H9 (cell line): ENCODE results near the gene PLEKHA7. TPM values are rescaled to one million over a fixed set of nuclear protein-coding genes. Genes with fewer than 3 reads are reported as not detected.

Experiments used
- DNase-seq: peaks from one replicate; pipeline ENCODE4 v3.0.0-alpha.2; 2017
- H2AFZ ChIP-seq: one replicate; pipeline ENCODE4 v1.6.1; 2013; ENCODE audit warnings: mild to moderate bottlenecking, low read length, control low read depth, moderate library complexity
- H2AK5ac ChIP-seq: 2 replicates; pipeline ENCODE4 v1.6.1; 2013; ENCODE audit warnings: low read length, control low read depth, mixed read lengths; ENCODE audit not compliant: insufficient read length
- H2BK120ac ChIP-seq: one replicate; pipeline ENCODE4 v1.6.1; 2013; ENCODE audit warnings: low read depth, mild to moderate bottlenecking, low read length, control low read depth, inconsistent platforms; ENCODE audit not compliant: poor library complexity, severe bottlenecking
- H2BK12ac ChIP-seq: 2 replicates; pipeline ENCODE4 v1.6.1; 2013; ENCODE audit warnings: low read length, control low read depth, mixed read lengths, low read depth; ENCODE audit not compliant: insufficient read length
- H2BK15ac ChIP-seq: 2 replicates; pipeline ENCODE4 v1.6.1; 2013; ENCODE audit warnings: low read depth, low read length, control low read depth
- H2BK20ac ChIP-seq: one replicate; pipeline ENCODE4 v1.6.1; 2013; ENCODE audit warnings: low read depth, mild to moderate bottlenecking, low read length, control low read depth, inconsistent platforms; ENCODE audit not compliant: poor library complexity, severe bottlenecking
- H2BK5ac ChIP-seq: 2 replicates; pipeline ENCODE4 v1.6.1; 2013; ENCODE audit warnings: low read length, control low read depth, mixed read lengths; ENCODE audit not compliant: insufficient read length
- H3K14ac ChIP-seq: 2 replicates; pipeline ENCODE4 v1.6.1; 2013; ENCODE audit warnings: low read length, control low read depth; ENCODE audit not compliant: insufficient read depth
- H3K18ac ChIP-seq: 2 replicates; pipeline ENCODE4 v1.6.1; 2013; ENCODE audit warnings: low read depth, mild to moderate bottlenecking, mixed read lengths, low read length, control low read depth; ENCODE audit not compliant: insufficient read length
- H3K23ac ChIP-seq: 2 replicates; pipeline ENCODE4 v1.6.1; 2013; ENCODE audit warnings: low read length, control low read depth, mixed read lengths, low read depth; ENCODE audit not compliant: insufficient read length
- H3K23me2 ChIP-seq: 2 replicates; pipeline ENCODE4 v1.6.1; 2013; ENCODE audit warnings: low read depth, mild to moderate bottlenecking, mixed read lengths, low read length, control low read depth; ENCODE audit not compliant: insufficient read length, poor library complexity, severe bottlenecking
- H3K27ac ChIP-seq: 2 replicates; pipeline ENCODE4 v1.5.1; 2013; ENCODE audit warnings: low read length, control low read depth, mixed read lengths, low read depth; ENCODE audit not compliant: insufficient read length
- H3K27me3 ChIP-seq: 2 replicates; pipeline ENCODE4 v1.6.1; 2013; ENCODE audit warnings: low read length, control low read depth, inconsistent platforms; ENCODE audit not compliant: insufficient read depth
- H3K4ac ChIP-seq: 2 replicates; pipeline ENCODE4 v1.6.1; 2013; ENCODE audit warnings: low read depth, mild to moderate bottlenecking, control low read depth, inconsistent platforms, low read length, moderate library complexity
- H3K4me1 ChIP-seq: 2 replicates; pipeline ENCODE4 v1.6.1; 2013; ENCODE audit warnings: low read length, control low read depth, inconsistent platforms; ENCODE audit not compliant: insufficient read depth
- H3K4me2 ChIP-seq: 2 replicates; pipeline ENCODE4 v1.6.1; 2013; ENCODE audit warnings: low read length, control low read depth, mixed read lengths; ENCODE audit not compliant: insufficient read length, insufficient read depth
- H3K56ac ChIP-seq: 2 replicates; pipeline ENCODE4 v1.6.1; 2013; ENCODE audit warnings: low read depth, mild to moderate bottlenecking, mixed read lengths, low read length, control low read depth; ENCODE audit not compliant: insufficient read length
- H3K79me1 ChIP-seq: 2 replicates; pipeline ENCODE4 v1.6.1; 2013; ENCODE audit warnings: low read depth, mild to moderate bottlenecking, moderate library complexity, low read length, control low read depth, inconsistent platforms; ENCODE audit not compliant: insufficient read depth, poor library complexity, severe bottlenecking
- H3K79me2 ChIP-seq: 2 replicates; pipeline ENCODE4 v1.6.1; 2013; ENCODE audit warnings: low read length, control low read depth, inconsistent platforms; ENCODE audit not compliant: insufficient read depth
- H3K9ac ChIP-seq: 2 replicates; pipeline ENCODE4 v1.6.1; 2013; ENCODE audit warnings: low read length, control low read depth, mixed read lengths; ENCODE audit not compliant: insufficient read length; ENCODE audit errors: extremely low read depth
- H3K9me3 ChIP-seq: one replicate; pipeline ENCODE4 v1.6.1; 2013; ENCODE audit warnings: low read depth, low read length, inconsistent platforms; ENCODE audit not compliant: control insufficient read depth
- H3T11ph ChIP-seq: one replicate; pipeline ENCODE4 v1.6.1; 2013; ENCODE audit warnings: mild to moderate bottlenecking, low read length, control low read depth, inconsistent platforms
- H4K20me1 ChIP-seq: one replicate; pipeline ENCODE4 v1.6.1; 2013; ENCODE audit not compliant: control insufficient read depth, insufficient read length, insufficient read depth
- H4K5ac ChIP-seq: 2 replicates; pipeline ENCODE4 v1.6.1; 2013; ENCODE audit warnings: low read depth, mild to moderate bottlenecking, mixed read lengths, low read length, control low read depth; ENCODE audit not compliant: insufficient read length
- H4K8ac ChIP-seq: replicated peaks from 2 replicates; pipeline ENCODE4 v1.6.1; 2013; ENCODE audit warnings: low read length, control low read depth, mixed read lengths, low read depth; ENCODE audit not compliant: insufficient read length
- H4K91ac ChIP-seq: 2 replicates; pipeline ENCODE4 v1.6.1; 2013; ENCODE audit warnings: low read depth, mild to moderate bottlenecking, moderate library complexity, mixed read lengths, low read length, control low read depth; ENCODE audit not compliant: insufficient read length
- H3K27ac Mint-ChIP-seq, 3 experiments: 2 replicates in 2 of 3; 3 replicates in 1 of 3; pipeline ENCODE4 v1.8.0; 2020 to 2021; ENCODE audit warnings: mixed read lengths in 3 of 3, mild to moderate bottlenecking in 1 of 3, moderate library complexity in 1 of 3
- H3K27me3 Mint-ChIP-seq: 2 replicates; pipeline ENCODE4 v1.8.0; 2021; ENCODE audit warnings: low read depth, mild to moderate bottlenecking, moderate library complexity, mixed read lengths
- H3K36me3 Mint-ChIP-seq, 3 experiments: 2 replicates in 2 of 3; 3 replicates in 1 of 3; pipeline ENCODE4 v1.8.0; 2020 to 2021; ENCODE audit warnings: low read depth in 3 of 3, mixed read lengths in 3 of 3; ENCODE audit not compliant: insufficient read depth in 1 of 3
- H3K4me1 Mint-ChIP-seq, 2 experiments: 2 replicates each; pipeline ENCODE4 v1.8.0; 2020; ENCODE audit warnings: mixed read lengths in 2 of 2
- H3K4me3 Mint-ChIP-seq, 2 experiments: 2 replicates in 1 of 2; 3 replicates in 1 of 2; pipeline ENCODE4 v1.8.0; 2020 to 2021; ENCODE audit warnings: mild to moderate bottlenecking in 2 of 2, mixed read lengths in 2 of 2, moderate library complexity in 1 of 2
- H3K9me3 Mint-ChIP-seq, 2 experiments: 2 replicates in 1 of 2; 3 replicates in 1 of 2; pipeline ENCODE4 v1.8.0; 2020; ENCODE audit warnings: mild to moderate bottlenecking in 2 of 2, mixed read lengths in 2 of 2, moderate library complexity in 1 of 2
- WGBS: extraction: QIAGEN DNeasy Blood & Tissue Kit; methylation state at CpG from one replicate; pipeline ENCODE4 v1.1.7; 2013; ENCODE audit warnings: missing lambda C conversion rate, low lambda C conversion rate, mixed read lengths; ENCODE audit not compliant: insufficient read length; ENCODE audit errors: extremely low coverage; 5-methylcytosine and 5-hydroxymethylcytosine counted together
- total RNA-seq: library from RNA; stranded (reverse); gene quantifications from 2 replicates; pipeline ENCODE4 v1.2.1, GENCODE V29; 2021
- TF ChIP-seq, protein P1 (sequence below): fragments of 200-600 bp; sonication (generic); conservative IDR thresholded peaks from 3 replicates; pipeline ENCODE4 v1.8.0; 2021; ENCODE audit warnings: antibody characterized with exemption, mild to moderate bottlenecking

The PLEKHA7 gene
- total RNA-seq, 1 experiment from 2014 or later: 21.0 TPM

DNA sequence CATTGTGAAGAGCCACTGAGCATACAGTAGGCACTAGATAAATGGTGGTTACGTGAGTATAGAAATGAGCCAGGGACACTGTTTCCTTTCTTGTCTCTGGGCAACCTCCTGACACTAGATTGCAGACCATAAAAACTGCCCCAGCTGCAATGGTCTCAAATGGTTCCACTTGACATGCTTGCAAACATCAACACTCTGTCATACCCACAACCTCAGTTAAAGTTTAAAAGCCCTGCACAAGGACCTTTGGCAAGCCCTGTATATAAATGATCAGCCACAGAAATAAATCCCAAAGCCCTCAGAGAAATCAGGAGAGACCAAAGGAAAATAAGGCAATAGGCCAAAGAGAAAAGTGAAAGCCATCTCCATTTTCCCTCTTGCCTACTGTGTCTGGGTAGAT lies 20.7 kb downstream of the PLEKHA7 start:
- Histone ChIP-seq H3K27ac (no peak overlapping the region), H2BK15ac (no peak overlapping the region), H3K79me1 (no peaks in the 10 kb centered on the region), H4K91ac (no peak overlapping the region), H3K9ac (no peak overlapping the region), H3K4me2 (no peak overlapping the region), H4K8ac (no peak overlapping the region), H2BK20ac (no peak overlapping the region), H2BK5ac (no peak overlapping the region), H3K4ac (no peak overlapping the region), H4K20me1 (no peaks in the 10 kb centered on the region), H3K9me3 (no peaks in the 10 kb centered on the region), H2AK5ac (no peak overlapping the region), H3K79me2 (no peaks in the 10 kb centered on the region; the same call in 1 of the 2 replicates), H3K27me3 (no peaks in the 10 kb centered on the region), H3K23ac (no peak overlapping the region), H2BK120ac (no peak overlapping the region), H3T11ph (no peak overlapping the region), H3K23me2 (no peaks in the 10 kb centered on the region), H3K14ac (no peak overlapping the region), H3K18ac (no peak overlapping the region), H2AFZ (no peak overlapping the region), H2BK12ac (no peak overlapping the region), H3K56ac (no peak overlapping the region), H4K5ac (no peak overlapping the region), H3K4me1 (no peaks in the 10 kb centered on the region)
- no peak for DNase-seq
- Mint-ChIP-seq H3K9me3 (no peaks in the 10 kb centered on the region), H3K27me3 (no peaks in the 10 kb centered on the region), H3K27ac (no peak overlapping the region), H3K4me3 (no peak overlapping the region), H3K36me3 (peaks cover 0 to 1% (median 1%) of the 10 kb centered on the region in 3 experiments; a peak in 2 of 7 replicates), H3K4me1 (peaks cover 3 to 5% of the 10 kb centered on the region in 2 experiments; a peak in 3 of 4 replicates)
- TF ChIP-seq, protein P1, sequence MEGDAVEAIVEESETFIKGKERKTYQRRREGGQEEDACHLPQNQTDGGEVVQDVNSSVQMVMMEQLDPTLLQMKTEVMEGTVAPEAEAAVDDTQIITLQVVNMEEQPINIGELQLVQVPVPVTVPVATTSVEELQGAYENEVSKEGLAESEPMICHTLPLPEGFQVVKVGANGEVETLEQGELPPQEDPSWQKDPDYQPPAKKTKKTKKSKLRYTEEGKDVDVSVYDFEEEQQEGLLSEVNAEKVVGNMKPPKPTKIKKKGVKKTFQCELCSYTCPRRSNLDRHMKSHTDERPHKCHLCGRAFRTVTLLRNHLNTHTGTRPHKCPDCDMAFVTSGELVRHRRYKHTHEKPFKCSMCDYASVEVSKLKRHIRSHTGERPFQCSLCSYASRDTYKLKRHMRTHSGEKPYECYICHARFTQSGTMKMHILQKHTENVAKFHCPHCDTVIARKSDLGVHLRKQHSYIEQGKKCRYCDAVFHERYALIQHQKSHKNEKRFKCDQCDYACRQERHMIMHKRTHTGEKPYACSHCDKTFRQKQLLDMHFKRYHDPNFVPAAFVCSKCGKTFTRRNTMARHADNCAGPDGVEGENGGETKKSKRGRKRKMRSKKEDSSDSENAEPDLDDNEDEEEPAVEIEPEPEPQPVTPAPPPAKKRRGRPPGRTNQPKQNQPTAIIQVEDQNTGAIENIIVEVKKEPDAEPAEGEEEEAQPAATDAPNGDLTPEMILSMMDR: no peak
- no CpG with 5 or more reads among the region's 1 CpG for WGBS
